ENCODE measurements around the gene EMC9. TPM values are rescaled to one million over a fixed set of nuclear protein-coding genes. Genes with fewer than 3 reads are reported as not detected.
A peak's percentile ranks its signal among the peaks of the same experiment; 100 is the strongest.

EMC9 gene
- total and polyA plus RNA-seq, 9 donors = 5.1 to 30.7 (median 17.3) TPM

DNA sequence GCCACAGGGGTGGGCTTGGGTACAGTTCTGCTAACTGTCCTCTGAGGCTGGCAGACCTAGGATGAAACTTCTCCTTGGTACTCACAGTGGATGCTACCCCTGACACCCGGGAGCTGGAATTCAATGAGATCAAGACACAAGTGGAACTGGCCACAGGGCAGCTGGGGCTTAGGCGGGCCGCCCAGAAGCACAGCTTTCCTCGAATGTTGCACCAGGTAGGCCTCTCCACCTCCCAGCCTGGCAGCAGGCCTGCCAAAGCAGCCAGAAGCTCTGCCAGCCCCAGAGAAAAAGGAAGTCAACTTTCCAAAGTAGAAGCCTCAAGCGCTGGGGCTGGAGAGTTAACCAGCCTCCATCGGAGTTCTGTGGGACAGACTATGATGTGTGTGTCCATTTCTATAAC, 24.2 kb downstream of the EMC9 start:
- peak in 1 of 5 donors; percentile 33 for DNase-seq
- Histone ChIP-seq H3K4me3 (no peak overlapping the region), H3K27me3 (no peaks in the 10 kb centered on the region), H3K9me3 (no peaks in the 10 kb centered on the region), H3K27ac (no peak overlapping the region), H3K36me3 (peaks cover 8% of the 10 kb centered on the region), H3K4me1 (ENCODE audit: insufficient read depth) (peaks cover 6% of the 10 kb centered on the region)
- TF ChIP-seq, protein P1, sequence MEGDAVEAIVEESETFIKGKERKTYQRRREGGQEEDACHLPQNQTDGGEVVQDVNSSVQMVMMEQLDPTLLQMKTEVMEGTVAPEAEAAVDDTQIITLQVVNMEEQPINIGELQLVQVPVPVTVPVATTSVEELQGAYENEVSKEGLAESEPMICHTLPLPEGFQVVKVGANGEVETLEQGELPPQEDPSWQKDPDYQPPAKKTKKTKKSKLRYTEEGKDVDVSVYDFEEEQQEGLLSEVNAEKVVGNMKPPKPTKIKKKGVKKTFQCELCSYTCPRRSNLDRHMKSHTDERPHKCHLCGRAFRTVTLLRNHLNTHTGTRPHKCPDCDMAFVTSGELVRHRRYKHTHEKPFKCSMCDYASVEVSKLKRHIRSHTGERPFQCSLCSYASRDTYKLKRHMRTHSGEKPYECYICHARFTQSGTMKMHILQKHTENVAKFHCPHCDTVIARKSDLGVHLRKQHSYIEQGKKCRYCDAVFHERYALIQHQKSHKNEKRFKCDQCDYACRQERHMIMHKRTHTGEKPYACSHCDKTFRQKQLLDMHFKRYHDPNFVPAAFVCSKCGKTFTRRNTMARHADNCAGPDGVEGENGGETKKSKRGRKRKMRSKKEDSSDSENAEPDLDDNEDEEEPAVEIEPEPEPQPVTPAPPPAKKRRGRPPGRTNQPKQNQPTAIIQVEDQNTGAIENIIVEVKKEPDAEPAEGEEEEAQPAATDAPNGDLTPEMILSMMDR (IDR thresholded peaks at IDR 0.05) = no peak
- TF ChIP-seq POLR2A (IDR thresholded peaks at IDR 0.05) (no peak), EP300 (IDR thresholded peaks at IDR 0.05) (no peak)
- 92 to 96% (median 94%) methylated on average over 6 of the region's 6 CpGs for WGBS, 3 donors
- intact Hi-C loops (cut with DNase I) = no loop called here

DNA sequence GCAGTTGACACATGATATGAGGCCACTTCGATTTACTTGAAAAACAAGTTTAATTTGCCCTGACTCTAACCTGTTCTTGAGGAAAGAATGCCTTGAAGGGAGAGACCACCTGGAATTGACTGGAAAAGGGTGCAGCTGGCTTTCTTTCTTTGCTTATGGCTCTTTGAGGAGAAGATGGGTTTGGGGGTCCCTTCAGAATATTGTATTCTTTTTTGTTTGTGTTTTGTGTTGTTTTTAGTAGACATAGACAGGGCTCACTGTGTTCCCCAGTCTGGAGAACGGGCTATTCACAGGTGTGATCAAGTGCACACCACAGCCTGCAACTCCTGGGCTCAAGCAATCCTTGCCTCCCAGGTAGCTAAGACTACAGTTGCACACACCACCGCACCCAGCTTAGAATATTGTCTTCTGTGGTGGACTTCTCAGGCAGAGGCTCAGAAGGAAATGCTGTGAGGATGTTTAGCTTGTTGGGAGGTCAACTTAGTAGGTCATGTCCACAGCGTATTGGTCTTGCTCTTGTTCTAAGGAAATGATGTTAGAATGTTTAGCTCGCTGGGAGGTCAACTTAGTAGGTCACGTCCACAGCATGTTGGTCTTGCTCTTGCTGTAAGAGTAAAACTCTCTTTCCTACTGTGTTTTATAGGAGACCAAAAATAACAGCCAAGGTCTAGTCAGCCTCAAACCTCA, 25.1 kb downstream of the EMC9 start:
- DNase-seq = peak in 1 of 5 donors; percentile 23
- no peak overlapping the region for H3K27ac ChIP-seq
- H3K27me3 ChIP-seq = no peaks in the 10 kb centered on the region
- peak overlapping the region; percentile 84 for H3K4me3 ChIP-seq
- H3K36me3 ChIP-seq = peaks cover 8% of the 10 kb centered on the region
- intact Hi-C loops (cut with DNase I) = no loop called here
- H3K9me3 ChIP-seq = no peaks in the 10 kb centered on the region
- H3K4me1 ChIP-seq (ENCODE audit: insufficient read depth) = peaks cover 6% of the 10 kb centered on the region
- 82 to 88% (median 83%) methylated on average over 6 of the region's 6 CpGs for WGBS, 3 donors
- no peak for TF ChIP-seq EP300 (IDR thresholded peaks at IDR 0.05)
- TF ChIP-seq POLR2A (IDR thresholded peaks at IDR 0.05) = no peak
- TF ChIP-seq, protein P1 (IDR thresholded peaks at IDR 0.05) = no peak

GRCh38 chr14:24115422-24116127, 25.8 kb downstream of the EMC9 start:
- intact Hi-C loops (cut with DNase I) = loop anchor here in 1 of 4 donors (2.0 kb wide), 1 partner anchor 25 kb away; the partner anchor contains the start of gene EMC9
- no peak for TF ChIP-seq POLR2A (IDR thresholded peaks at IDR 0.05)
- TF ChIP-seq, protein P1 (IDR thresholded peaks at IDR 0.05) = no peak
- no peak for TF ChIP-seq EP300 (IDR thresholded peaks at IDR 0.05)
- WGBS, 3 donors = 2 to 4% (median 2%) methylated on average over 14 of the region's 14 CpGs
- H3K27ac ChIP-seq = peak overlapping the region; percentile 43 to 100
- H3K36me3 ChIP-seq = peaks cover 8% of the 10 kb centered on the region
- peak overlapping the region; percentile 84 for H3K4me3 ChIP-seq
- DNase-seq = peak in 3 of 5 donors; percentile 38 to 58 (median 56)
- H3K27me3 ChIP-seq = no peaks in the 10 kb centered on the region
- no peaks in the 10 kb centered on the region for H3K9me3 ChIP-seq
- H3K4me1 ChIP-seq (ENCODE audit: insufficient read depth) = peaks cover 6% of the 10 kb centered on the region

DNA sequence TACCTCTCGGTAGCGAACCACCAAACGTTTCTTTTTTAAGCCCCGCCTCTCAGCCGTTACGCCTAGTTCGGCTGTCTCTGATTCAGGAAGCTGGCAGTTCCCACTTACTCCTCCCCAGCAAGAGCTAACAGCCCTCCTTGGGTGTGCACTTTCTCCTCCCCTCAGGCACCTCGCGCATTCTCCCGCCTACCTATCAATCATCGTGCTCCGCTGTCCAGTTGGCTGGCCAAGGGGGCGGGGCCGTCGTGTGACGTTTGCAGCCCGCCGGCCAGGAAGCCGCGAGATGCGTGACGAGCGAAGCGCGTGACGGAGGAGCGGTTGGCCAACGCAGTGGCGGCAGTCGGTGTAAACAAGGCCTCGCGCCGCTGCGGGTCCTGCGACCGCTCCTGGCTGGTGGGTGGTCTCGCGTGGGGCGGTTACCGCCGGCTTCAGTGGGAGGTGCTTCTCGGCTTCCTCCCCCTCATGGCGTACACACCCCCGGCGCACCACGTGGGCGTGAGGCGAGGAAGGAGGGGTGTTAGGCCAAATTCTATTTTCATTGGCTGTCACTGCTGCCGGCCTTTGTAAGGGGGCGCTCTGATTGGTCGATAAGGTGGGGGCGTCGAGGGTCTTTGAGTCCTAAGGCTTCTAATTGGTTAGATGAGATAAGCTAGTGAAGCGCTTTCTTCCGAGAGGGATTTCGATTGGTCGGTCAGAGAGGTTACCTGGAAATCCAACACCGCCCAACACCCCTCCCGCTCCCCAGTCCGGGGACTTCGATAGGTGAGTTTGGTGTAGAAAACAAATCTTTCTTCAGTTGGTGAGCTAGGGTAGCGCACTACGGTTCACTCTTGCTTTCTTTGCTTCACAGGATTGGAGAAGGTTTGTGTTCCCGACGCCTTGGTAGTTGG, 26.6 kb downstream of the EMC9 start, which contains the start of the genes DCAF11 and NRL:
Gene DCAF11 (plus strand): TSS at position 246 of the 890 bp plus-strand sequence. CDS start 818 bp downstream, outside the sequence.
Gene NRL (minus strand): TSS at position 418 of the 890 bp plus-strand sequence. CDS start 32,101 bp downstream, outside the sequence.
- WGBS, 3 donors = 0% methylated on average over 65 of the region's 65 CpGs
- intact Hi-C loops (cut with DNase I) = loop anchor here in 1 of 4 donors (2.0 kb wide), 1 partner anchor 26 kb away; the partner anchor contains the start of gene EMC9
- Histone ChIP-seq H3K4me3 (peak within 1 kb of the TSS; percentile 84), H3K4me1 (ENCODE audit: insufficient read depth) (peaks cover 6% of the 10 kb centered on the region), H3K9me3 (no peaks in the 10 kb centered on the region), H3K36me3 (peaks cover 8% of the 10 kb centered on the region), H3K27ac (peak within 1 kb of the TSS; percentile 97 to 100), H3K27me3 (no peaks in the 10 kb centered on the region)
- TF ChIP-seq POLR2A (IDR thresholded peaks at IDR 0.05) (peak; percentile 74), EP300 (IDR thresholded peaks at IDR 0.05) (peak; percentile 98)
- TF ChIP-seq, protein P1 (IDR thresholded peaks at IDR 0.05) = no peak
- DNase-seq = peak; percentile 98 to 99 (median 99)
